ENCODE data around the gene MAD1L1.

Gene MAD1L1

GRCh38 chr7:2130096-2130375 lies 102.7 kb downstream of the MAD1L1 start:
- H3K4me2 ChIP-seq (ENCODE audit: insufficient read depth, low read length) = no peak overlapping the region
- H4K20me1 ChIP-seq (ENCODE audit: insufficient read depth, low read length) = 0 out of 2 replicates have a peak, but pooled peaks cover 11% of the 10 kb centered on the region
- no peak overlapping the region for H3K9ac ChIP-seq (ENCODE audit: low read depth, low read length)
- no peak overlapping the region for H2AFZ ChIP-seq (ENCODE audit: low read depth, low read length)
- H3K9me3 ChIP-seq (ENCODE audit: insufficient read depth, low read length, severe bottlenecking) = no peaks in the 10 kb centered on the region
- no peak overlapping the region for H3K4me3 ChIP-seq (ENCODE audit: low read depth in 1 of 2, low read length in 2 of 2)
- no peak overlapping the region for H3K27ac ChIP-seq (ENCODE audit: low read length)
- no peak for ATAC-seq (ENCODE audit: insufficient read depth, low read depth)
- no peak for DNase-seq
- peaks cover 67% of the 10 kb centered on the region for H3K36me3 ChIP-seq (ENCODE audit: insufficient read depth, low read length)
- TF ChIP-seq EZH2 (IDR thresholded peaks at IDR 0.05; ENCODE audit: borderline replicate concordance, low read depth, low read length, severe bottlenecking) (no peak), CTCF (IDR thresholded peaks at IDR 0.05; ENCODE audit: borderline replicate concordance, extremely low read depth, low read length, poor library complexity, severe bottlenecking) (no peak)
- no peaks in the 10 kb centered on the region for H3K27me3 ChIP-seq (ENCODE audit: insufficient read depth, low read length, poor library complexity)
- H3K79me2 ChIP-seq (ENCODE audit: insufficient read depth, low read length) = no peaks in the 10 kb centered on the region
- no peaks in the 10 kb centered on the region for H3K4me1 ChIP-seq (ENCODE audit: insufficient read depth, low read length)

GRCh38 chr7:2129323-2130095 lies 103.2 kb downstream of the MAD1L1 start:
- Histone ChIP-seq H4K20me1 (ENCODE audit: insufficient read depth, low read length) (0 out of 2 replicates have a peak, but pooled peaks cover 6% of the 10 kb centered on the region), H2AFZ (ENCODE audit: low read depth, low read length) (no peak overlapping the region), H3K9ac (ENCODE audit: low read depth, low read length) (no peak overlapping the region), H3K4me1 (ENCODE audit: insufficient read depth, low read length) (no peaks in the 10 kb centered on the region), H3K36me3 (ENCODE audit: insufficient read depth, low read length) (peaks cover 71% of the 10 kb centered on the region), H3K9me3 (ENCODE audit: insufficient read depth, low read length, severe bottlenecking) (no peaks in the 10 kb centered on the region), H3K4me2 (ENCODE audit: insufficient read depth, low read length) (no peak overlapping the region), H3K4me3 (ENCODE audit: low read depth in 1 of 2, low read length in 2 of 2) (no peak overlapping the region), H3K27ac (ENCODE audit: low read length) (no peak overlapping the region), H3K79me2 (ENCODE audit: insufficient read depth, low read length) (no peaks in the 10 kb centered on the region), H3K27me3 (ENCODE audit: insufficient read depth, low read length, poor library complexity) (no peaks in the 10 kb centered on the region)
- ATAC-seq (ENCODE audit: insufficient read depth, low read depth) (no peak), DNase-seq (no peak)
- no peak for TF ChIP-seq EZH2 (IDR thresholded peaks at IDR 0.05; ENCODE audit: borderline replicate concordance, low read depth, low read length, severe bottlenecking)
- no peak for TF ChIP-seq CTCF (IDR thresholded peaks at IDR 0.05; ENCODE audit: borderline replicate concordance, extremely low read depth, low read length, poor library complexity, severe bottlenecking)

- Histone ChIP-seq H3K27me3 (ENCODE audit: insufficient read depth, low read length, poor library complexity) (no peaks in the 10 kb centered on the region), H2AFZ (ENCODE audit: low read depth, low read length) (no peak overlapping the region), H3K9me3 (ENCODE audit: insufficient read depth, low read length, severe bottlenecking) (no peaks in the 10 kb centered on the region), H3K4me3 (ENCODE audit: low read depth in 1 of 2, low read length in 2 of 2) (no peak overlapping the region), H3K79me2 (ENCODE audit: insufficient read depth, low read length) (no peaks in the 10 kb centered on the region), H3K9ac (ENCODE audit: low read depth, low read length) (no peak overlapping the region), H3K36me3 (ENCODE audit: insufficient read depth, low read length) (peaks cover 66% of the 10 kb centered on the region), H3K4me1 (ENCODE audit: insufficient read depth, low read length) (no peaks in the 10 kb centered on the region), H3K27ac (ENCODE audit: low read length) (peak overlapping the region; percentile 37; the same call in 1 of the 2 replicates), H3K4me2 (ENCODE audit: insufficient read depth, low read length) (no peak overlapping the region), H4K20me1 (ENCODE audit: insufficient read depth, low read length) (peaks cover 6% of the 10 kb centered on the region; the same call in 1 of the 2 replicates)
- DNase-seq = no peak
- no peak for ATAC-seq (ENCODE audit: insufficient read depth, low read depth)
- TF ChIP-seq CTCF (IDR thresholded peaks at IDR 0.05; ENCODE audit: borderline replicate concordance, extremely low read depth, low read length, poor library complexity, severe bottlenecking) (no peak), EZH2 (IDR thresholded peaks at IDR 0.05; ENCODE audit: borderline replicate concordance, low read depth, low read length, severe bottlenecking) (no peak)
Observed at GRCh38 chr7:2128601-2129322, 104.0 kb downstream of the MAD1L1 start.

Measured in DND-41 (cell line).